Measurements from ENCODE around the gene PTPRG. TPM values are rescaled to one million over a fixed set of nuclear protein-coding genes. Genes with fewer than 3 reads are reported as not detected.

The PTPRG gene
- total and polyA plus RNA-seq, 10 of the 15 experiments (the other 5 are each of a cell fraction or from before 2014, with no cell fraction given) = 0.29 to 20.7 (median 1.4) TPM

DNA sequence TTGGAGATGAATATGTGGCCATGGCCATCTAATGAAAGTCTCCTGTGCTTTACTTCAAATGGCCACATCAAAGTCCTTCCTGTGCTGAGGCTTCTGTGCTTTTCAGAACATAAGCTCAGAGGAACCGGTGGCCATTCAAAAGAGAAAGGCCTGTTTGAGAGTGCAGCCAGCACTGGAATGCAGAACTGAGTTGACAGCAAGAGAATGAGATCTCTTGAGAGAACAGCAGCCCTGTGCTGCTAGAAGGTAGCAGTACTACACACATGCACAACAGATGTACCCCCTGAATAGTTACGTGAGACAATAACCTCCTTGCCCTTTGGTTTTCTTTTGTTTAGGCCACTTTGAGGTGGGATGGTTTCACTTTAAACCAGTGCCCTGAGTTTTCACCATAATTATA lies 292.5 kb downstream of the PTPRG start (continued):
- TF ChIP-seq, protein P1, sequence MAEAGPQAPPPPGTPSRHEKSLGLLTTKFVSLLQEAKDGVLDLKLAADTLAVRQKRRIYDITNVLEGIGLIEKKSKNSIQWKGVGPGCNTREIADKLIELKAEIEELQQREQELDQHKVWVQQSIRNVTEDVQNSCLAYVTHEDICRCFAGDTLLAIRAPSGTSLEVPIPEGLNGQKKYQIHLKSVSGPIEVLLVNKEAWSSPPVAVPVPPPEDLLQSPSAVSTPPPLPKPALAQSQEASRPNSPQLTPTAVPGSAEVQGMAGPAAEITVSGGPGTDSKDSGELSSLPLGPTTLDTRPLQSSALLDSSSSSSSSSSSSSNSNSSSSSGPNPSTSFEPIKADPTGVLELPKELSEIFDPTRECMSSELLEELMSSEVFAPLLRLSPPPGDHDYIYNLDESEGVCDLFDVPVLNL (IDR thresholded peaks at IDR 0.05; ENCODE audit: low read depth, low read length) = no peak
- TF ChIP-seq, protein P2, sequence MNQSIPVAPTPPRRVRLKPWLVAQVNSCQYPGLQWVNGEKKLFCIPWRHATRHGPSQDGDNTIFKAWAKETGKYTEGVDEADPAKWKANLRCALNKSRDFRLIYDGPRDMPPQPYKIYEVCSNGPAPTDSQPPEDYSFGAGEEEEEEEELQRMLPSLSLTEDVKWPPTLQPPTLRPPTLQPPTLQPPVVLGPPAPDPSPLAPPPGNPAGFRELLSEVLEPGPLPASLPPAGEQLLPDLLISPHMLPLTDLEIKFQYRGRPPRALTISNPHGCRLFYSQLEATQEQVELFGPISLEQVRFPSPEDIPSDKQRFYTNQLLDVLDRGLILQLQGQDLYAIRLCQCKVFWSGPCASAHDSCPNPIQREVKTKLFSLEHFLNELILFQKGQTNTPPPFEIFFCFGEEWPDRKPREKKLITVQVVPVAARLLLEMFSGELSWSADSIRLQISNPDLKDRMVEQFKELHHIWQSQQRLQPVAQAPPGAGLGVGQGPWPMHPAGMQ (IDR thresholded peaks at IDR 0.05; ENCODE audit: borderline replicate concordance) = no peak
- TF ChIP-seq EED (IDR thresholded peaks at IDR 0.05; ENCODE audit: low read depth) (no peak), RAD51 (IDR thresholded peaks at IDR 0.05) (no peak)

DNA sequence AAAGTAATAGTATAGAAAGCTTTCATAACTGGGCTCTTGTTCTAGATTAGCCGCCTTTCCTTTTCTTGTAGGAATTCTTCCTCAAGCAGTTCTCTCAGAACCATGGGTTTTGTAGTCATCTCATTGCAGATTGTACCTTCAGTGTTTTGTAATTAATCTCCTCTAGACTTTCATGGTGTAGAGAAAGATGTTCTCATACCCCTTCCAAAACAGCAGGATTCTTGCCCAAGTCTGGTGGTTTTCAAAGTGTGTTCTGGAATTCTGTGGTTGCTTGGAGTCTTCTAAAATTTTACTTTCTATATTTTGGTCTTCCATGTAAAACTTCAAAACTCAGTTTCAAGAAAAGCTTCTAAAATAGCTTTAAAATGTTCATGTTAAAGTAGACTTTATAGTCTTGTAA lies 293.8 kb downstream of the PTPRG start:
- DNase-seq (ENCODE audit: low read depth, low spot score) (no peak), ATAC-seq (no peak), FAIRE-seq (no peak)
- H3K79me2 ChIP-seq (ENCODE audit: control insufficient read depth, insufficient read depth, low read length) = no peaks in the 10 kb centered on the region
- H3K9me3 ChIP-seq (replicated peaks; ENCODE audit: control insufficient read depth, insufficient read depth, low read length) = no peaks in the 10 kb centered on the region
- in situ Hi-C loops (cut with MboI) = no loop called here
- no peak overlapping the region for H3K4me2 ChIP-seq (ENCODE audit: control insufficient read depth, insufficient read depth)
- no peaks in the 10 kb centered on the region for H3K36me3 ChIP-seq (ENCODE audit: control insufficient read depth in 2 of 2, insufficient read depth in 2 of 2, low read length in 1 of 2)
- CTCF ChIA-PET = interaction anchor here (0.8 to 13.5 kb wide), 10 partner anchors 9 to 330 kb away, joined by 3 to 198 read pairs (median 4); partner anchors contain the start of gene PTPRG
- H3K4me3 ChIP-seq = no peak overlapping the region
- POLR2A ChIA-PET = interaction anchor here (0.7 to 1.0 kb wide), 4 partner anchors 12 to 304 kb away, joined by 4 to 9 read pairs (median 6); no protein-coding TSS in a partner anchor
- intact Hi-C loops (cut with micrococcal nuclease; ENCODE audit: unreplicated experiment) = loop anchor here (5.0 to 10.0 kb wide), 2 partner anchors 197 to 290 kb away; partner anchors contain the start of gene PTPRG
- TF ChIP-seq, protein P3, sequence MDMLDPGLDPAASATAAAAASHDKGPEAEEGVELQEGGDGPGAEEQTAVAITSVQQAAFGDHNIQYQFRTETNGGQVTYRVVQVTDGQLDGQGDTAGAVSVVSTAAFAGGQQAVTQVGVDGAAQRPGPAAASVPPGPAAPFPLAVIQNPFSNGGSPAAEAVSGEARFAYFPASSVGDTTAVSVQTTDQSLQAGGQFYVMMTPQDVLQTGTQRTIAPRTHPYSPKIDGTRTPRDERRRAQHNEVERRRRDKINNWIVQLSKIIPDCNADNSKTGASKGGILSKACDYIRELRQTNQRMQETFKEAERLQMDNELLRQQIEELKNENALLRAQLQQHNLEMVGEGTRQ (IDR thresholded peaks at IDR 0.05; ENCODE audit: borderline replicate concordance, low read depth, low read length) = no peak
- TF ChIP-seq POLR2AphosphoS5 (IDR thresholded peaks at IDR 0.05; ENCODE audit: low read length) = no peak
- RAD21 ChIA-PET (ENCODE audit: unreplicated experiment) = interaction anchor here (0.6 to 9.0 kb wide), 8 partner anchors 21 to 1682 kb away, joined by 3 to 113 read pairs (median 3); no protein-coding TSS in a partner anchor
- no peak overlapping the region for H2AFZ ChIP-seq (ENCODE audit: control insufficient read depth, low read depth, low read length)
- no TSS peak for BruUV-seq (replicated peaks)
- 55% methylated on average over 1 of the region's 1 CpG for WGBS (ENCODE audit: insufficient coverage, insufficient replicate concordance, low lambda C conversion rate, missing lambda C conversion rate)
- H3K27ac ChIP-seq (ENCODE audit: control insufficient read depth, insufficient read depth) = no peak overlapping the region
- no peaks in the 10 kb centered on the region for H3K4me1 ChIP-seq (ENCODE audit: control insufficient read depth, insufficient read depth, low read length)
- H3K9ac ChIP-seq (ENCODE audit: control insufficient read depth, insufficient read depth, low read length) = no peak overlapping the region
- H4K20me1 ChIP-seq (ENCODE audit: control insufficient read depth, insufficient read depth) = no peaks in the 10 kb centered on the region
- H3K27me3 ChIP-seq (replicated peaks in 1 of 2; ENCODE audit: control insufficient read depth in 2 of 2, insufficient read depth in 2 of 2, low read length in 1 of 2) = peaks cover 0 to 3% of the 10 kb centered on the region in 2 experiments; a peak in 1 of 4 replicates
- SMC1A ChIA-PET (ENCODE audit: uncharacterized antibody, unreplicated experiment) = interaction anchor here (0.6 to 12.5 kb wide), 13 partner anchors 16 to 333 kb away, joined by 3 to 138 read pairs (median 3); no protein-coding TSS in a partner anchor
